Measurements from ENCODE around the gene CTDP1.

CTDP1 gene

DNA sequence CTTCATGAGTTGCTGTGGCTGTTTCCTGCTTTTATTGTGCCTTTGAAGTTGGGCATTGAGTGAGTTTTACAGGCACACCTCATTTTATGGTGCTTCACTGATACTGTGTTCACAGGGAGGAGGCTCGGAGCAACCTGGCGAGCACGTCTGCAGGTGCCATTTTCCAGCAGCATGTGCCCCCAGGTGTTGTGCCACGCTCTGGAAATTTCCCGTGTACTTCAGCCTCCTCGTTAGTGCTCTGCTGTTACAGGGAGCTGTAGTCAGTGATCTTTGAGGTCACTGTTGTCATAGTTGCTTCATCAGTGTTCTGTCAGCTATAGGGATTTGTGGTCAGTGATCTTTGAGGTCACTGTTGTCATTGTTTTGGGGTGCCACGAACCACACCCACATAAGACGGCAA is 20.1 kb downstream of the CTDP1 start:
- Histone ChIP-seq H3K4me1 (ENCODE audit: insufficient read depth, low read length, poor library complexity, severe bottlenecking) (no peaks in the 10 kb centered on the region), H3K9ac (ENCODE audit: low read depth, low read length, poor library complexity, severe bottlenecking) (no peak overlapping the region), H2AFZ (ENCODE audit: low read length) (no peak overlapping the region), H4K20me1 (ENCODE audit: insufficient read depth, low read length, poor library complexity, severe bottlenecking) (no peaks in the 10 kb centered on the region), H3K79me2 (ENCODE audit: insufficient read depth, low read length) (no peaks in the 10 kb centered on the region; the same call in 1 of the 2 replicates), H3K36me3 (ENCODE audit: insufficient read depth, low read length) (peaks cover 78% of the 10 kb centered on the region; the same call in 1 of the 2 replicates), H3K9me2 (replicated peaks; ENCODE audit: low read depth, low read length) (no peaks in the 10 kb centered on the region), H3F3A (ENCODE audit: low read depth) (no peaks in the 10 kb centered on the region), H3K4me2 (ENCODE audit: low read depth, low read length, poor library complexity, severe bottlenecking) (no peak overlapping the region), H3K27me3 (ENCODE audit: insufficient read depth, low read length, poor library complexity, severe bottlenecking) (no peaks in the 10 kb centered on the region), H3K9me3 (ENCODE audit: insufficient read depth, low read depth, low read length) (no peaks in the 10 kb centered on the region), H3K4me3 (ENCODE audit: low read length, poor library complexity, severe bottlenecking) (no peak overlapping the region)
- no peak for TF ChIP-seq EZH2phosphoT487 (IDR thresholded peaks at IDR 0.05; ENCODE audit: borderline replicate concordance)
- TF ChIP-seq, protein P1, sequence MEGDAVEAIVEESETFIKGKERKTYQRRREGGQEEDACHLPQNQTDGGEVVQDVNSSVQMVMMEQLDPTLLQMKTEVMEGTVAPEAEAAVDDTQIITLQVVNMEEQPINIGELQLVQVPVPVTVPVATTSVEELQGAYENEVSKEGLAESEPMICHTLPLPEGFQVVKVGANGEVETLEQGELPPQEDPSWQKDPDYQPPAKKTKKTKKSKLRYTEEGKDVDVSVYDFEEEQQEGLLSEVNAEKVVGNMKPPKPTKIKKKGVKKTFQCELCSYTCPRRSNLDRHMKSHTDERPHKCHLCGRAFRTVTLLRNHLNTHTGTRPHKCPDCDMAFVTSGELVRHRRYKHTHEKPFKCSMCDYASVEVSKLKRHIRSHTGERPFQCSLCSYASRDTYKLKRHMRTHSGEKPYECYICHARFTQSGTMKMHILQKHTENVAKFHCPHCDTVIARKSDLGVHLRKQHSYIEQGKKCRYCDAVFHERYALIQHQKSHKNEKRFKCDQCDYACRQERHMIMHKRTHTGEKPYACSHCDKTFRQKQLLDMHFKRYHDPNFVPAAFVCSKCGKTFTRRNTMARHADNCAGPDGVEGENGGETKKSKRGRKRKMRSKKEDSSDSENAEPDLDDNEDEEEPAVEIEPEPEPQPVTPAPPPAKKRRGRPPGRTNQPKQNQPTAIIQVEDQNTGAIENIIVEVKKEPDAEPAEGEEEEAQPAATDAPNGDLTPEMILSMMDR (conservative IDR thresholded peaks at IDR 0.05; ENCODE audit: low read length) = no peak

DNA sequence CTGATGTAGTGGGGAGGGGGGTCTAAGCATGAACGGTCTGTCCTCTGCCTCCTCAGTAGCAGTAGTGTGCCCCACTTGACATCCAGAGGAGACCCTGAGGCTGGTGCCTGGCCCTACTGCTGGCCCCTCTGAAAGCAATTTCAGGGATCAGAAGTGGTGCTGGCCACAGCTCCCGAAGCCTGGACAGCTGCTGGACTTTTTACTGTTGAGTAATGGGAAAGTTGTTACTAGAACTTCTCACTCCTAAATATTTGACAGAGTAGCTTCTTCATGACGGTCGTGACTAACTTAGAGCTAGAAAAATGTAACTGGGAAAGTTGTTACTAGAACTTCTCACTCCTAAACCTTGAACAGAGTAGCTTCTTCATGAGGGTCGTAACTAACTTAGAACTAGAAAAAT is 23.3 kb downstream of the CTDP1 start:
- Histone ChIP-seq H3K9me3 (ENCODE audit: insufficient read depth, low read depth, low read length) (no peaks in the 10 kb centered on the region), H3K36me3 (ENCODE audit: insufficient read depth, low read length) (peaks cover 85% of the 10 kb centered on the region; the same call in 1 of the 2 replicates), H3K4me1 (ENCODE audit: insufficient read depth, low read length, poor library complexity, severe bottlenecking) (no peaks in the 10 kb centered on the region), H3K27me3 (ENCODE audit: insufficient read depth, low read length, poor library complexity, severe bottlenecking) (no peaks in the 10 kb centered on the region), H3K79me2 (ENCODE audit: insufficient read depth, low read length) (no peaks in the 10 kb centered on the region; the same call in 1 of the 2 replicates), H3K4me3 (ENCODE audit: low read length, poor library complexity, severe bottlenecking) (no peak overlapping the region), H4K20me1 (ENCODE audit: insufficient read depth, low read length, poor library complexity, severe bottlenecking) (no peaks in the 10 kb centered on the region), H3K9ac (ENCODE audit: low read depth, low read length, poor library complexity, severe bottlenecking) (no peak overlapping the region), H3K4me2 (ENCODE audit: low read depth, low read length, poor library complexity, severe bottlenecking) (no peak overlapping the region), H3F3A (ENCODE audit: low read depth) (no peaks in the 10 kb centered on the region), H2AFZ (ENCODE audit: low read length) (no peak overlapping the region), H3K9me2 (replicated peaks; ENCODE audit: low read depth, low read length) (no peaks in the 10 kb centered on the region)
- TF ChIP-seq, protein P1 (conservative IDR thresholded peaks at IDR 0.05; ENCODE audit: low read length) = no peak
- no peak for TF ChIP-seq EZH2phosphoT487 (IDR thresholded peaks at IDR 0.05; ENCODE audit: borderline replicate concordance)

DNA sequence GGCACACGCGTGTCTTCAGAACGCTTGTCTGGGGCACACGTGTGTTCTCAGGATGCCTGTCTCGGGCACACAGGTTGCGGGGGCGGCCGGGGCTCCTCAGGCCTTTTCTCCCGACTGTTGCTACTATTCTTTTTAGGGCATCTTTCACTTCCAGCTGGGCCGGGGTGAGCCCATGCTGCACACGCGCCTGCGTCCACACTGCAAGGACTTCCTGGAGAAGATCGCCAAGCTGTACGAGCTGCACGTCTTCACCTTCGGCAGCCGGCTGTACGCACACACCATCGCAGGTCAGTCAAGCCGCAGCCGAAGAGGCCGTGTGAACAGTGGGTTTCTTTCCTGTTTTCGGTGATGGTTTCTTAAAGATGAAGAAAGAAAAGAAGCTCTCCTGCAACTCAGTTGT is 25.0 kb downstream of the CTDP1 start:
- TF ChIP-seq, protein P1 (conservative IDR thresholded peaks at IDR 0.05; ENCODE audit: low read length) = no peak
- TF ChIP-seq EZH2phosphoT487 (IDR thresholded peaks at IDR 0.05; ENCODE audit: borderline replicate concordance) = no peak
- Histone ChIP-seq H3K9me2 (replicated peaks; ENCODE audit: low read depth, low read length) (no peaks in the 10 kb centered on the region), H3F3A (ENCODE audit: low read depth) (no peaks in the 10 kb centered on the region), H4K20me1 (ENCODE audit: insufficient read depth, low read length, poor library complexity, severe bottlenecking) (no peaks in the 10 kb centered on the region), H3K27me3 (ENCODE audit: insufficient read depth, low read length, poor library complexity, severe bottlenecking) (no peaks in the 10 kb centered on the region), H3K9ac (ENCODE audit: low read depth, low read length, poor library complexity, severe bottlenecking) (no peak overlapping the region), H3K4me1 (ENCODE audit: insufficient read depth, low read length, poor library complexity, severe bottlenecking) (no peaks in the 10 kb centered on the region), H2AFZ (ENCODE audit: low read length) (no peak overlapping the region), H3K9me3 (ENCODE audit: insufficient read depth, low read depth, low read length) (no peaks in the 10 kb centered on the region), H3K4me3 (ENCODE audit: low read length, poor library complexity, severe bottlenecking) (no peak overlapping the region), H3K36me3 (ENCODE audit: insufficient read depth, low read length) (peaks cover 85% of the 10 kb centered on the region; the same call in 1 of the 2 replicates), H3K4me2 (ENCODE audit: low read depth, low read length, poor library complexity, severe bottlenecking) (no peak overlapping the region), H3K79me2 (ENCODE audit: insufficient read depth, low read length) (no peaks in the 10 kb centered on the region; the same call in 1 of the 2 replicates)

All from Loucy (cell line).